ENCODE data around the gene PRKCH. TPM values are rescaled to one million over a fixed set of nuclear protein-coding genes. Genes with fewer than 3 reads are reported as not detected.
"Not testable (repeated sequence)": the region's sequence is repeated elsewhere in the genome, so short reads cannot be mapped to it uniquely, and the experiment has no call there.

The PRKCH gene
- total RNA-seq, 6 experiments from 2014 or later: 5.0 to 12.1 (median 8.8) TPM

GRCh38 chr14:61406675-61407074 is 85.3 kb downstream of the PRKCH start:
- WGBS (ENCODE audit: insufficient coverage, low coverage, low lambda C conversion rate, missing lambda C conversion rate): 50% methylated on average over 6 of the region's 6 CpGs
- ATAC-seq: no peak

GRCh38 chr14:61408498-61408897 is 87.1 kb downstream of the PRKCH start:
- Histone ChIP-seq H3K4me1 (no peaks in the 10 kb centered on the region), H3K27ac (no peak overlapping the region), H3K36me3 (no peaks in the 10 kb centered on the region), H3K9me3 (no peaks in the 10 kb centered on the region), H3K27me3 (no peaks in the 10 kb centered on the region), H3K4me3 (no peak overlapping the region)
- DNase-seq (no peak), ATAC-seq (no peak)
- intact Hi-C loops (cut with DNase I): no loop called here
- no peak for TF ChIP-seq POLR2A (IDR thresholded peaks at IDR 0.05)
- no peak for TF ChIP-seq CTCF (IDR thresholded peaks at IDR 0.05)
- 79% methylated on average over 3 of the region's 6 CpGs for WGBS (ENCODE audit: insufficient coverage, low coverage, low lambda C conversion rate, missing lambda C conversion rate)

More at GRCh38 chr14:61406675-61407074, 85.3 kb downstream of the PRKCH start:
- TF ChIP-seq CTCF (IDR thresholded peaks at IDR 0.05) (no peak), POLR2A (IDR thresholded peaks at IDR 0.05) (no peak)
- Histone ChIP-seq H3K27me3 (no peaks in the 10 kb centered on the region), H3K27ac (no peak overlapping the region), H3K36me3 (no peaks in the 10 kb centered on the region), H3K4me3 (no peak overlapping the region), H3K9me3 (no peaks in the 10 kb centered on the region), H3K4me1 (no peaks in the 10 kb centered on the region)
- intact Hi-C loops (cut with DNase I): no loop called here
- no peak for DNase-seq

GRCh38 chr14:61409782-61410181 is 88.4 kb downstream of the PRKCH start:
- ATAC-seq (no peak), DNase-seq (no peak)
- no peaks in the 10 kb centered on the region for H3K27me3 ChIP-seq
- no peak overlapping the region for H3K27ac ChIP-seq
- intact Hi-C loops (cut with DNase I): no loop called here
- no peak overlapping the region for H3K4me3 ChIP-seq
- H3K9me3 ChIP-seq: no peaks in the 10 kb centered on the region
- no peaks in the 10 kb centered on the region for H3K36me3 ChIP-seq
- H3K4me1 ChIP-seq: no peaks in the 10 kb centered on the region
- WGBS (ENCODE audit: insufficient coverage, low coverage, low lambda C conversion rate, missing lambda C conversion rate): 63% methylated on average over 1 of the region's 1 CpG
- TF ChIP-seq POLR2A (IDR thresholded peaks at IDR 0.05) (no peak), CTCF (IDR thresholded peaks at IDR 0.05) (no peak)

- H3K9me3 ChIP-seq; ATAC-seq; intact Hi-C loops (cut with DNase I); H3K4me3 ChIP-seq; H3K36me3 ChIP-seq; H3K27ac ChIP-seq; H3K27me3 ChIP-seq; H3K4me1 ChIP-seq; DNase-seq: not testable (repeated sequence)
- 72% methylated on average over 4 of the region's 4 CpGs for WGBS (ENCODE audit: insufficient coverage, low coverage, low lambda C conversion rate, missing lambda C conversion rate)
Observed at GRCh38 chr14:61415934-61416333, 94.6 kb downstream of the PRKCH start.

GRCh38 chr14:61416591-61416990 is 95.2 kb downstream of the PRKCH start:
- no peak for TF ChIP-seq CTCF (IDR thresholded peaks at IDR 0.05)
- H3K27ac ChIP-seq: no peak overlapping the region
- no peaks in the 10 kb centered on the region for H3K36me3 ChIP-seq
- no peaks in the 10 kb centered on the region for H3K9me3 ChIP-seq
- H3K4me3 ChIP-seq: no peak overlapping the region
- 49% methylated on average over 2 of the region's 2 CpGs for WGBS (ENCODE audit: insufficient coverage, low coverage, low lambda C conversion rate, missing lambda C conversion rate)
- no peaks in the 10 kb centered on the region for H3K27me3 ChIP-seq
- DNase-seq: no peak
- no peaks in the 10 kb centered on the region for H3K4me1 ChIP-seq
- peak in 2 of 4 donors; percentile 27 to 32 for ATAC-seq
- intact Hi-C loops (cut with DNase I): no loop called here
